ENCODE data around the gene CD200.
"Not testable (repeated sequence)": the region's sequence is repeated elsewhere in the genome, so short reads cannot be mapped to it uniquely, and the experiment has no call there.

Gene CD200

DNA sequence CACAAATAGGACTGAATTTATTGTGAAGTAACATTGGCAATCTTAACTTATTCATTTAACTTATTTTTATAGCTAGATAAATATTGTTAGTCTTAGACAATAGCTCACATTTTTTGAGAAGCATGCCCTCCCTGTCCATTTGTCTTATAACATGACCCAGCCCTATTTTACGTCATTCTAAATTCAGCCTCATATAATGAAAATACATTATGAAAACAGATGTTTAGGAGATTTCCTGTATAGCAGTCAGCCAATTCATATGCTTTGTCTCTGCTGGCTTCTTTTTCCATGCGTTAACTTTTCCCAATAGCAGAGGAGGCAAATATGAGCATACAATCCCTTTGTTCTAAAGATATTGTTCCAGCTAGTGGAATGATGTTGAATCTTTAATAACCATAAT lies 29.3 kb downstream of the CD200 start:
- no peak for DNase-seq

DNA sequence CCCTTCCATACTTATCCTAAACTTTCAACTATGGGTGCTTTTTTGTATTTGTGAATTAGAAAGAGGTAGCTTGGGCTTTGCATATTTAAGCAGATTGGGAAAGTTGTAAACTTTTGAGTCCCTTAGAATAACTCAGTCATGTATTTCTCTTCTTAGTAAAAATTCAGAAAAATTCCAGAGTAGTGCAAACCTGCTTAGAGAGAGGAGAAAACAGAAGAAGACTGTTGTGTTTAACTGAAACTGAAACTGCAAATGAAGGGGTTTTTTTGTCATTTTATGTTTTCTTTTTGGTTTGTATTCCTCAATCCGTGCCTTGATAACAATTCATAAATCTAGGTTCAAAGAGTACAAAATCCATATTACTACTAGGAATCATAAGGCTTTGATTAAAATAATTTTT lies 31.3 kb downstream of the CD200 start:
- no peak for DNase-seq

- DNase-seq: no peak
Observed at GRCh38 chr3:112365035-112365434, 32.1 kb downstream of the CD200 start.

DNA sequence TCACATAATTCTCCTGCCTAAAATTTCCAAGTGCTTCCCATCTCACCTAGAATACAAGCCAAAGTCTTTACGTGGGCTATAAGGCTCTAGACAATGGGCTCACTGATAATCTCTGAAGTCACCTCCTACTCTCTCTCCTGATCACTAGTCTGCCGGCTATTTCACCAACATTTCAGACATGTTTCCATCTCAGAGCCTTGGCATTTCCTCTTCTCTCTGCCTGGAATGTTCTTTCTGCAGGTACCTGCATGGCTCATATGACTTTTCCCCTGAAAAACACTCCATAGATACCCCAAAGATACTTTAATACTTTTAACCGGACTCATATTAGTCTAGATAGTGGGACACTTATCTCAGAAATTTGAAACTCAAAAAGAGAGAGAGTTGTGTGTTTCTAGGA lies 32.7 kb downstream of the CD200 start:
- DNase-seq: no peak

- DNase-seq: no peak
Observed at GRCh38 chr3:112366522-112366921, 33.6 kb downstream of the CD200 start.

GRCh38 chr3:112371569-112371968 lies 38.6 kb downstream of the CD200 start:
- no peak for DNase-seq

GRCh38 chr3:112372396-112372795 lies 39.4 kb downstream of the CD200 start:
- DNase-seq: no peak

DNA sequence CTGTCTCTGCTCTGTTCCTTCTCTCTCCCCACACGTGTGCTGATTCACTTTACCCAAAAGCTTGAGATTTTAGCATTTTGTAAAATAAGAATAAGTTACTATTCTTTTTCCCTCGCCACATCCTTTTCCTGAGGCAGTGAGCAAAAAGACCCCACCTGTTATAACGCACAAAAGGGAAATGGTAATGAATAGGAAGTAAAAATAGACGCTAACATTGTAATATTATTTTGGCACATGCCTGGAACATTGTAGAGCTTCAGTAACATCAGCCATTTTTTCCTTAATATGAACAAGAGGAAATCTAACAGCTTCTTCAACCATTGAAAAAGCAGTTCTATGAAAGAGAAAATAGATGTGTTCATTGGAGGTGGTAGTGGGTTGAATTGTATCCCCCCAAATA lies 40.5 kb downstream of the CD200 start:
- DNase-seq: no peak

DNA sequence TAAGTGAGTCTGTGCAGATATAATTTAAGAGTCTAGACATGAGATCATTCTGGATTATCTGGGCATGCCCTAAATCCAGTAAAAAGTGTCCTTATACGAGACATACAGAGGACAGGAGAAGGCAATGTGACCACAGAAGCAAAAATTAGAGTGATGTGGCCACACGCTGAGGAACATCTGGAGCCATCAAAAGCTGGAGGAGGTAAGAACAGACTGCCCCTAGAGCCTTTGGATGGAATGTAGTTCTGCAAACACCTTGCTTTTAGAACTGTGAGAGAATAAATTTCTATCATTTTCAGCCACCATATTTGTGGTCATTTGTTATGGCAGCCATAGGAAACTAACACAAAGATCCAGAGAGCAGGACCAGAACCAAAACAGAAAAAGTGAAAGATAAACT lies 41.0 kb downstream of the CD200 start:
- DNase-seq: no peak

DNA sequence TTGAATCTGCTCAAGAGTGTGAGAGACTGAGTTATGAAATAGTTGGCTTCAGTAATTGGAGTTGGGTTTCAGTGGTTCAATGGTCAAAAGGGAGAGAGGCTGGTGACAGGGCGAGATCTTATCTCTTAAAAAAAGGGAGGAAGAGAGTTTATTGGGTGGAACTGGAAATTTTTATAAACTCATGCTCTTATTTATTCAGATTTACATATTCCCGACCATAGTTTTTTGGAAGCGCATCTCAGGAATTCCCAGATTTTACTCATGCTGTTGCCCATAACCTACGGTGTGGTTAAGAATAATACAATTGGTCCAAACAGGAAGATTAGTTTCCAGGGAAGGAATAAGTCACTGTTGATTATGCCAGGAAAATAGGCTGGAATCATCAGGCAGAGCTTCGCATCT lies 41.4 kb downstream of the CD200 start:
- DNase-seq: no peak

DNA sequence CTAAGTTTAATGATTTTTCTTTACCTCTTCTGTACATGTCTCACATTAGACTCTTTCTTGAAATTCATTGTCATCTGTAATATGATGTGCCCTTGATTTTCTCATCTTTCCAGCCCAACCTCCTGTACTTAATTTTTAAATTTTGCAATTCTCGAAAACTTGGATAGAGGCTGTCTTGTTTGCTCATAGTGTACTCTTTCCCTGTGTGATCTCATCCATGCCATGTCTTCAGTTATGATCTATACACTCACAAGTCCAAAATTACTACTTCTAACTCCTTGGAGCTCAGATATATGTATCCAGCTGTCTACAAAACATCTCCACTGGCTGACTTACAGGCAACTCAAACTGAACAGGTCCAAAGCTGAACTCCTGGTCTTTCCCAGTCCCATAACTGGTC lies 42.2 kb downstream of the CD200 start:
- no peak for DNase-seq

GRCh38 chr3:112376241-112376911 lies 43.4 kb downstream of the CD200 start:
- DNase-seq: no peak

- no peak for DNase-seq
Observed at GRCh38 chr3:112376992-112377391, 44.0 kb downstream of the CD200 start.

DNA sequence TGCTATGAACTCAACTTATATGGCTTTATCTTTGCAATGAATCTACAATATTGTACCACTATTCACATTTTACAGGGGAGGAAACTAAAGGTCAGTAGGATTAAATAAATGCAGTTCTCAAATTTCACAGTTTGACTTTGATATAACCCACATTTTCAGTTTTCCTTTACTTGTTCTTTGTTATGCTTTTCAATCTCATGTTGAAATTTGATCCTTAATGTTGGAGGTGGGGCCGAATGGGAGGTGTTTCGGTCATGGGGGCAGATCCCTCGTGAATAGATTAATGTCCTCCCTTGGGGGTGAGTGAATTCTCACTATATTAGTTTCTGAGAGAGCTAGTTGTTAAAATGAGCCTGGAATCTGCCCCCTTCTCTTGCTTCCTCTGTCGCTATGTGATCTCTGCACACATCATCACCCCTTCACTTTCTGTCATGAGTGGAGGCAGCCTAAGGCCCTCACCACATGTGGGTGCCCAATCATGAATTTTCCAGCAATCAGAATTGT lies 44.7 kb downstream of the CD200 start:
- DNase-seq: no peak

DNA sequence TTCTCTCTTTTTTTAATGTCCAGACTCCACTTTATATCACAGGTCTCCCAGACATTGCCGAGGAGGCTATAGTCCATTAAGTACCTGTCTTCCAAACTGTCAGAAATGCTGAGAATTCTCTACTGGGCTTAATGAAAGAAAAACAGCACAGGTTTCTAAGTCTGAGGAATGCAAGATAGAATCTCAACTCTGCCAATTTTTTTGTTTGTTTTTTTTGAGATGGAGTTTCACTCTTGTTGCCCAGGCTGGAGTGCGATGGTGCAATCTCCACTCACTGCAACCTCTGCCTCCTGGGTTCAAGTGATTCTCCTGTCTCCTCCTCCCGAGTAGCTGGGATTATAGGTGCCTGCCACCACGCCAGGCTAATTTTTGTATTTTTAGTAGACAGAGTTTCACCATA lies 45.4 kb downstream of the CD200 start:
- DNase-seq: not testable (repeated sequence)

GRCh38 chr3:112379020-112379690 lies 46.2 kb downstream of the CD200 start:
- no peak for DNase-seq

GRCh38 chr3:112381673-112382542 lies 49.0 kb downstream of the CD200 start:
- DNase-seq: no peak

GRCh38 chr3:112382543-112383160 lies 49.7 kb downstream of the CD200 start:
- DNase-seq: no peak

DNA sequence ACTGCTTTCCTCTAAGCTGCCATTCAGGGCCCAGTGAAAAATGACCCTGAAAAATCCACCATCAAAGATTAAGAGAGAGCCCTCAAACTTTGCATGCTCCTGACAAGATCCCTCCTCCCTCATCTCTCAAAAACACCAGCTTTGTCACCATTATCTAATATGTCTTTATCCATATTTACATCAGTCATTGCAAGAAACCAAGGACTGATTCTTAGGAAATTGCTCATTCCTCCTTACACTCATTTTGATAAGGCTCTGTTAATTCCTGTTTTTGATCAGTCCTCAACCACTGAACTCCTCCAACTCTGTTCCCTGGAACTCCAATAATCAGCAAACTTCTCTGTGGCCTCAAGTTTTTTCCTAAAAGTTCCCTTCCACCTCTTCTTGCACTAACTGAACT lies 51.8 kb downstream of the CD200 start:
- DNase-seq: no peak

DNA sequence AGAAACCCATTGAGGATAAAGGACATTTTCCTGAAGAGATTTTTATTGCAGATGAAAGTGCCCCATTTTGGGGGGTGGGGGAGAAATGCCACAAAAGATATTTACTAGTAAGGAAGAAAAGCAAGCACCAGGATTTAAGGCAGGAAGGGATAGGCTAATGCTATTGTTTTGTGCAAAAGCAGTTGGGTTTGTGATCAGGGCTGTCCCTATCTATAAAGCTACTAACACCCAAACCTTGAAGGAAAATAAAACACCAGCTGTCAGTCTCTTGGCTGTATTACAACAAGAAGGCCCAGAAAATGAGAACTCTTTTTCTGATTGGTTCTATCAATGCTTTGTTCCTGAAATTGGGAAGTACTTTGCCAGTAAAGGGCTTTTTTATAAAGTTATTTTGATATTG lies 56.0 kb downstream of the CD200 start:
- no peak for DNase-seq

DNA sequence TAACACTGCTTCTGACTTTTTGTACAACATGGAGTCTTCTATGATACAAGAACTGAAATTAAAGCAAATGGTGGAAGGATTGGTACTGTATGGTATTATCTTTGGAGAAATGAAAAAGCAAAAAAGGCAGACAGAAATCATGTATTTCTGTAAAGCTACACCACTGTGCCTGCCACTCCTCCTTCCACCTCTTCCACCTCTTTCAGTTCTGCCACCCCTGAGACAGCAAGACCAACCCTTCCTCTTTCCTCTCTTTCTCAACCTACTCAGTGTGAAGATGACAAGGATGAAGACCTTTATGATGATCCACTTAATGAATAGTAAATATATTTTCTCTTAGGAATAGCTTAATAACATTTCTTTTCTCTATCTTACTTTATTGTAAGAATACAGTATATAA lies 57.0 kb downstream of the CD200 start:
- DNase-seq: no peak

DNA sequence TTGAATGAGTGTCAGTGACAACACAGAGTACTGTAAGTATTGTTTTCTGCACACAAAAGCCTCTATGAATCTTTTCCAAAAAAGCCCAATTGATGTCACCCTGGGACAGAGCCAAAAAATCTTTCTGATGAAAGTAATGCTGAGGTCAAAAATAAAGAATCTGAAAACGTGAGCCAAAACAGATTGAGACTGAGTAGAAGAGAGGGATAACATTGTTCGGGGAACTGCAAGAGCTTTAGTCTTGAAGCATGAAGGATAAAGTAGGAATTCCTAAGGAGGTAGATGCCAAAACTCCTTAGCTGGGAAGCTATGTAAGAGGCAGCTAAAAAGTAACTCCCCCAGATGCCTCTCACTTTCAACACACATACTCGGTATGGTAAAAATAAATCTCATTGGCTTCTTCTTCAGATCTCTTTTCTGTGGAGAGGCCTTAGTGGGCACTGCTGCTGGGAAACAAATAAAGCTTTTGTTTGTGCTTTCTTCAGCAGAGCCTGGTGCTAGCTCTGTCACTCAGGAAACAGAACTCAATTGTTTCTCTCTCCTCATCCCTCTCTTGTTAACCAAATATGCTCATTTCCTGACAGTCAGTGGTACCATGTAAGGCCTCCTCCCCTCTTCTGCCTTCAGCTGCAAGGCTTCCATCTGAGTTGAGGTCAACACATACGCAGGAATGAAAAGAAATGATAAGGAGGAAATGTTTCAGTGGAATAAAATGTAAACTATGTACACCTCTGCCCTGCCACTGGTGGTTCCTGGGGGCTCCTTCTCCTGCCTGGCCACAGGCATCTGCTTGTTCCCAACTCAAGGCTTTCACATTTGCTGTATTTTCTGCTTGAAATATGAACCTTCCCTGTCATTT lies 58.1 kb downstream of the CD200 start:
- DNase-seq: no peak
